HG02642 (cell line): ENCODE data around the gene LYRM7.

Experiments
- ATAC-seq: cut with Tn5 transposase; IDR thresholded peaks from one replicate; pipeline ENCODE4 v1.9.1; 2021; ENCODE audit warnings: mild to moderate bottlenecking; ENCODE audit not compliant: unreplicated experiment, poor library complexity

LYRM7 gene

DNA sequence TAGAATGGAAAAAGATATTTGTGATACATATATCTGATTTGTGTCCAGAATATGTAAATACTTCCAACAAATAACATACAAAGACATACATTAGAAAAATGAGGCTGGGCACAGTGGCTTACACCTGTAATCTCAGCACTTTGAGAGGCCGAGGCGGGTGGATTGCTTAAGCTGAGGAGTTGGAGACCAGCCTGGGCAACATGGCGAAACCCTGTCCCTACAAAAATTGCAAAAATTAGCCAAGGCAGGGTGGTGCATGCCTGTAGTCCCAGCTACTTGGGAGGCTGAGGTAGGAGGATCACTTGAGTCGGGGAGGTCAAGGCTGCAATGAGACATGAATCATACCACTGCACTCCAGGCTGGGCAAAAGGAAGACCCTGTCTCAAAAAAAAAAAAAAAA lies 47.0 kb downstream of the LYRM7 start:
- ATAC-seq: no peak

GRCh38 chr5:131218392-131218791 lies 47.6 kb downstream of the LYRM7 start:
- ATAC-seq: peak; percentile 58

GRCh38 chr5:131220566-131220965 lies 49.8 kb downstream of the LYRM7 start:
- no peak for ATAC-seq

DNA sequence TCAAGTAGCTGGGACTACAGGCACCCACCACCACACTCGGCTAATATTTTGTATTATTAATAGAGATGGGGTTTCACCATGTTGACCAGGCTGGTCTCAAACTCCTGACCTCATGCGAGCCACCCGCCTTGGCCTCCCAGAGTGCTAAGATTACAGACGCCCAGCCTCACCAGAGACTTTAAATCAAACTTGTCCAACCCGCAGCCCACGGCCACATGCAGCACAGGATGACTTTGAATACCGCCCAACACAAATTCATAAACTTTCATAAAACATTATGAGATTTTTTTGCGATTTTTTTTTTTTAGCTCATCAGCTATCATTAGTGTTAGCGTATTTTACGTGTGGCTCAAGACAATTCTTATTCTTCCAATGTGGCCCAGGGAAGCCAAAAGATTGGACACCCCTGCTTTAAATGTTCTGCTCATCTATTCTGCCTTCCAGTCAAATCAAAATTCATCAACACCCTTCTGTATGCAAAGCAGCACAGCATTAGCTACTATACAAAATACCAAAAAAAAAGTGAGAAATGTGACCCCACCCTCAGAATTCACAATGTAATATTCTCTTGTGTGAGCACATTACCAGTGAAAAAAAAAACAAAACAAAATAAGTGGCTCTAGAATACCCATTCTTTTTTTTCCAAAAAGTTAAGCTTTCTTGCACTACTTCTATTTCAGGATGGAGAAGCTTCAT lies 50.4 kb downstream of the LYRM7 start:
- ATAC-seq: no peak

GRCh38 chr5:131221888-131222287 lies 51.1 kb downstream of the LYRM7 start:
- no peak for ATAC-seq

DNA sequence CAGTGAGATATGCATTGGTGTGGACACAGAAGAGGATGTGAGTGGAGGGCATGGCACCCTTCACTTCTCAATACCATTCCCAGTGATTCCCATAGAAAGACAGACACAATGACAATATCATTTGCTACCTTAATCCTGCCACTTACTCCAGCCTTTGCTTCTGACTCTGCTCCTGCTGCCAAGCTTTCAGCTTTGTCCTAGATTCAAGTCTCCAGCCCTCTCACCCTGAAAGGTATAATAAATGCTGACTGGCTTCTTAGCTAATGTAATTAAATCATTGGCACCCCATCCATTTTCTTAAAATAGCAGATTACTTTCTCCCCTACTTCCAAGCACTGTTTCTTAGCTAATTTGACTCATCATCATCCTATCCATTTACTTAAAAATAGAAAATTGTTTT lies 52.0 kb downstream of the LYRM7 start:
- no peak for ATAC-seq

- ATAC-seq: no peak
These were observed 53.1 kb downstream of the LYRM7 start for GRCh38 chr5:131223751-131224386.

- peak; percentile 82 for ATAC-seq
These were observed 53.9 kb downstream of the LYRM7 start for GRCh38 chr5:131224387-131225201.

DNA sequence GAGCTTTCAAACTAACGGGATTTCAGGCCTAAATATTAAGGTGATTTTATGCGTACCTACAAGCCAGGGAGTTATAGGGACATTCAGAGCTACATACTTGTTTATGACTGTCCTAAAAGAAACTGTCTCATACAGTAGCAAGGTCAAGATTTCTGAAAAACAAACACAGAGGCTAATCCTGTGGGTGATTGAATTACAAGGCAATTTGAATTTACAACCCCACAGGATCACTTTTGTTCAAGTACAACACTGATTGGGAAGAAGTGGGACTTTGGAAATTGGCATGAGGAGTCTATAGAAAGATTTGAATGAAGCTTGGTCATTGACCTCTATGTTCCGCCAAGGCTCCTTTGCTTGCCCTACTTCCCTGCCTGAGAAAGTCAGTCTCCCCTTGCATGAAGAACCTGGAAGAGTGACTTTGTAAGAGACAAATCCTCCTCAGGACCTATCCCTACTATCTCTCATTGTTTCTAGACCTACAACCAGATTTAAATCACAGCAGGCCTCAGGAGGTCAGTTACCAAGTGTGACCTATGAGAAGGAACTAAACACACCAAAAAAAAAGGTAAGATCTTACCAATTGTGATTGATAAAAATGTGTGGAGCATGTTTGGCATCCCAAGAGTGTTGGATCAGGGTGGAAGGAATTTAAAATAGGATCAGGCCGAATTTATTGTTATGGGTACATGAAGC lies 54.7 kb downstream of the LYRM7 start:
- no peak for ATAC-seq

- ATAC-seq: no peak
These were observed 56.2 kb downstream of the LYRM7 start for GRCh38 chr5:131226899-131227298.

- no peak for ATAC-seq
These were observed 57.9 kb downstream of the LYRM7 start for GRCh38 chr5:131228646-131229045.

DNA sequence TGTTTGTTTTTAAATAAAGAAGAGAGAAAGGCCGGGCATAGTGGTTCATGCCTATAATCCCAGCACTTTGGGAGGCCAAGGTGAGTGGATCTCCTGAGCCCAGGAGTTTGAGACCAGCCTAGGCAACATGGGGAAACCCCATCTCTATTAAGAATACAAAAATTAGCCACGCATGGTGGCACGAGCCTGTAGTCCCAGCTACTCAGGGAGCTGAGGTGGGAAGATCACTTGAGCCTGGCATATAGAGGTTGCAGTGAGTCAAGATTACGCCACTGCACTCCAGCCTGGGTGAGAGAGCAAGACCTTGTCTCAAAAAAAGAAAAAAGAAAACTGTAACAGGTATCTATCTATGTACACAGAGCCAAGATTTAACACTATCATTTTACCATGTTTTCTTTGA lies 58.9 kb downstream of the LYRM7 start:
- ATAC-seq: no peak

GRCh38 chr5:131230406-131230805 lies 59.7 kb downstream of the LYRM7 start:
- ATAC-seq: peak; percentile 60

DNA sequence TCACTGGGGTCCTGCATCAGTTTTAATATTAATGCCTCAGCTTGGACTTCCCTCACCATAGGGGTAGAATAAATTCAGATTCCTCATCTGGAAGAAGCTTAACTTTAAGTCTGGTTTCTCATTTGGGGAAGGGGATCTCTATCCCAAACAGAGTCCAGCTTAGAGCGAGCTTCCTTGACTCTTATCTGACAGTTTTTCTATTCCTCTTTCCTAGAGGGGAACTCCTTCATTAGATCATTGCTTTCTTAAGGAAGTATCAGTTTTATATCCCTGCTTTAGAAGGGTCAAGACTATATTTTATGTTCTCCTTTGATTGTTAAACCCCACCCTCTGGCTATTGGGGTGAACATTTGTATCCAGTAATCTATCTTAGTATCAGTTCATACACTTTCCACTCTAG lies 68.9 kb downstream of the LYRM7 start:
- ATAC-seq: no peak

DNA sequence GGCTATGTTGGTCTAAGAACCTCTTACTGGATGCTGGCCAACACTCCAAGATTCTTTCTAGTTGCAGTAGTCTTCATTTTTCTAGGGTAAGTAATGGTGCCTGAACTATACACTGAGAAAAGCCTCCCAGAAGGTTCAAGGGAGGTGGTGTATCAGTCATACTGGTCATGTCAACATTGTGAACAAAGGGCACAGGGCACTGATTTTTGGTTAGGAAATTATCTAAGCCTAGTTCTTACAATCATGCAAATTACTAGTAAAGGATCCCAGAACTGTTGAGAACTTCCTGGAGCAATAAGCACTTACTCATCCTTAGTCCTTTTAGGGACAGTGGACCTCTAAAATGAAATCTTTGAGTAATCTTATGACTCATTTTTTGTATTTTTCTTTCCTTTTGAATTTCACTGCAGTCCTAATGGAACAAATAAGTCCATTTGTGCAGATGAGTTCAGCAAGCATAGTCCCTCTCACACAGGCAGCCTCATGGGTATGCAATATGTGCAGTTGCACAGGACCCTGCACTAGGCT lies 72.0 kb downstream of the LYRM7 start:
- no peak for ATAC-seq

DNA sequence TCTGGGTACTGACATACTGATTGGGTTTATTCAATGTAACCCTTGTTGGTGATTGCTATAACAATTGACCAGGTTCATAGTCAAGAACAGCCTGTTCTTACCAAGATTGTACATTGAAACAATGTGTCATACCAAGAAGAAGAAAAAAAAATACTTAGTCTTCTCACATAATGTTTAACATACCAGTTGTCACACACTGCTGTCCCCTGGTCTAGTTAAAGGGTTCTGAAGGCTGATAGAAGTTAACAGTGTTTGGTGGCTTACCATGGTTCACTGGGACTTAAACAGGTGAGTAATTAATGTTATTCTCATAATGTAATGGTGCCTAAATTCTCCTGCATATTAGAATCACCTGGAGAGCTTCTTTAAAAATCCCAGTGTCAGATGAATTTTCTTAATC lies 74.6 kb downstream of the LYRM7 start:
- ATAC-seq: peak; percentile 51

- ATAC-seq: no peak
These were observed 75.2 kb downstream of the LYRM7 start for GRCh38 chr5:131245948-131246347.

DNA sequence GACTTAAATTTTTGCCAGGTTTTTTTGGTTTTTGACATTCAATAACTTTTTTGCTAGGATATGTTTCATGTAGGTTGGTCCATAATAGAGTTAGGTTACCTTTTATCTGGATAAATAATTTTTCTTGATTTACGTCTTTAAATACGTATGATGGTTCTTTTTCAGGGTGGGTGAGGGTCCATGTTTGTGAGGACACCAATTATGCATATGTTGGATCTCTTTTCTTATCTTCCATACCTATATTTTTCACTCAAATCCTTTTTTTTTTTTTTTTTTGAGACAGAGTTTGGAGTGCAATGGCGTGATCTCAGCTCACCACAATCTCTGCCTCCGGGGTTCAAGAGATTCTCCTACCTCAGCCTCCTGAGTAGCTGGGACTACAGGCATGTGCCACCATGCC lies 75.8 kb downstream of the LYRM7 start:
- ATAC-seq: no peak

- ATAC-seq: no peak
These were observed 80.2 kb downstream of the LYRM7 start for GRCh38 chr5:131250751-131251475.

DNA sequence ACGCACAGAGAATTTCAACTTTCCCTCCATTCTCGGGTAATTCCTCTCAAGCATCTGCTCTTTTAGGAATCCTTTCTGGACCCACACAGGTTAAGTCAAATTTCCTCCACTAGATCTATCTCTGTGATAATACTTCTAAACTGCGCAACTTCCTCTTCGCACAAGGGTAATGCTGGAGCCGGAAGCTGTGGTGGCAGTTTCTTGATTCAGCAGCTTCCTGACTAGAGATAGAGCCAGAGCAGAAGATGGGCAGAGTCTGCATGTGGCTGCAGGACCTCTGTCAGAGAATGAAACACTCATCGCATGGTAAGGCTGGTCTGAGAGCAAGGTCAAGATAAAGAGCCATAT lies 82.1 kb downstream of the LYRM7 start:
- peak; percentile 91 for ATAC-seq
